Activated CD4-positive, alpha-beta T cell treated with anti-CD3 and anti-CD28 coated beads for 48 hours (primary cell): Measurements from ENCODE around the gene LRTM2.
"Not testable (repeated sequence)": the region's sequence is repeated elsewhere in the genome, so short reads cannot be mapped to it uniquely, and the experiment has no call there.

Experiments
- DNase-seq: peaks from one replicate; pipeline ENCODE4 v3.0.0-alpha.2; 2020

LRTM2 gene

DNA sequence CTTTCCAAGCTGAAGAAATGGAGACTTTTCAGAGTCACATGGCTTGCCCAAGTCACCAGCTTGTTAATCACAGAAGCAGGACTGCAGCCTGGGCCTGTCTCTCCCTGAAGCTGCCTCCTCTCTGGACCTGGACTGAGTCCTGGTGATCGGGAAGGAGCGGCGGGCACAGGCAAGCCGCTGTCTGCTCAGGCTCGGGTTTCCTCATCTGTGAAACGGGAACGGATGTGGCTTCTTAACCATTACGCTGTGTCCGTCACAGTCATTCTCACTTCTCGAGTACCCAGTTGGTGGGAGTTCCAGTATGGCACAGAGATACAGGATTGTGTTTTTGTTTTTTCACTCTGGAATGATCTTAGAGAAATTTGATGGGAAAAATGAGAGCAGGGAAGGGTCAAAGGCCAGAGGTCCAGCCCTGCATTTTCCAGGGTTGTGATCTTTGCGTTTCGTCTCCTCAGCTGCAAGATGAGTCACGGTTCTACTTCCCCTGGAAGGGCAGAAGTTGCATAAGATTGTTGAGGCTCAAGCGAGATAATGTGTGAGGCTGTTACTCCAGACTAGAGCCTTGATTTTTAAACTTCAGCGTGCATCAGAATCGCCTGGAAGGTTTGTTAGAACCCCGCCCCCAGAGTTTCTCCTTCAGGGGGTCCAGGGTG lies 7.6 kb upstream of the LRTM2 start:
- DNase-seq = no peak

DNA sequence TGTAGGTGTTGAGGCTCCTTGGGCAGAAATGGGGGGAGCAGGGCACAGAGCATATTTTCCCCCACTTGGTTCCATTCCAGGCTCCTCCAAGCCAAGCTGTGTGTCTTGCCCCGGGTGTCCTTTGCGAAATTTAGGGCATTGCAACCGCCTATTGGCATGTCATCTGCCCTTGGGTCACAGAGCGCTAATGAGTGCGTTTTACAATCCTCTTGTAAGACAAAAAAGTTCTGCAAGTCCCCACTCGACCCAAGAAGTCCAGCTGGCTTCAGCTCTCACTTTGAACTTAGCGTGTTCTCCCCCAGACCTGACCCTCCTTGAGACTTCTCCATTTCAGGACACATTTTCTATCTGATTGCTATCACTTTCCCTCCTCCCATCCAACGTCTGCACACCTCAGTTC lies 6.1 kb upstream of the LRTM2 start:
- DNase-seq = no peak

DNA sequence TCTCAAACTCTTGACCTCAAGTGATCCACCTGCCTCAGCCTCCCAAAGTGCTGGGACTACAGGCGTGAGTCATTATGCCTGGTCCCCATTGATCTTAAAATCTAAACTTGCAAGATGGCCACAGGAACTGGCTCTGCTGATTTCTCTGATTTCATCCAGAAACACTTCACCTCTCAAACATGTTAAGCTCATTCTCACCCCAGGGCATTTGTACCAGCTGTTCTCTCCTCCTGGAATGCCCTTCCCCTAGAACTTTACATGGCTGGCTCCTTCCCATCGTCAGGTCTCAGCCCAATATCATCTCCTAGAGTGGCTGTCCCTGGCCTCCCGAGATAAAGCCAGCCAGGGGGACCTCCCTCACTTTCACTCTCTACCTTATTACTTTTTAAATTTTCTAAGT lies 5.3 kb upstream of the LRTM2 start:
- DNase-seq = no peak

DNA sequence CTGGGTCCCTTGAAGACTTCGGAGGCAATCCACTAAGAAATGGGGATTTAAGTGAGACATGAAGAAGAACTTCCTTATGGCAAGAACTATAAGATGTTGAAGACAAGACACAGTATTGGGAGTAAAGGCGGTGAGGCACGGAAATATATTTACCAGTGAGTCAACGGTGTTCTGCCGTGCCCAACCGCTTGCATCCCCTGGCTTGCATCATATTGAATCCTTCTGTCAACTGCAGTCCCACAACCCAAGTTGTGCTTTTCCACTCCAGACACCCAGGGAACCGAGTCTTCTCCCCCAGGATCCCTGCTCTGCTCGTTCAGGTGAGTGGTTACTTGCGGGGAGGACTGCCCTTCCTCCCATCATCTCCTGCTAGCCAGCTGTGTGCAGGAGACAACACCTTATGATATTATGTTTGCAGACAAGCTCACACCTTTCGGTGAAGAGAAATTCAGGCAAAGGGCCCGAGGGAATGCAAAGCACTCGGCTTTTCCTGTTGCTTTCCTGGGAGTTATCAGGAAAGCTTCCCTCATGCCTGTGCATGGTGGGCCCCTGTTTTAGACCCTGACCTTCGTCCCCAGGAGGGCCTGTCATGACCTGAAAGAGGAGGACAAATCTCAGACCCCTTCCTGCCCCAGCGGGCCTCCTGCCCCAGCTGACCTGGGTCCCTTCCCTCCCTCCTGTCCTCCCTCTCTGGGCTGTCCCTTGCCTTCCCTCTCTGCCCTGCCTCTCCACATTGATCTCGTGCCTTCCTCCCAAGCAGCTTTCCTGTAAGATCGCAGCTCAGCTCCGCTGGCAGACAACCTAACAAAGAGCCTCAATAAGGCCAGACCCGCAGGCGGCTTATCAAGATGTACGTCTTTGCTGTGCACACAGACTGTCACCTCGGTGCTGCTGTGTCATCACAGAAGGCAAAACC lies 4.3 kb upstream of the LRTM2 start:
- no peak for DNase-seq

DNA sequence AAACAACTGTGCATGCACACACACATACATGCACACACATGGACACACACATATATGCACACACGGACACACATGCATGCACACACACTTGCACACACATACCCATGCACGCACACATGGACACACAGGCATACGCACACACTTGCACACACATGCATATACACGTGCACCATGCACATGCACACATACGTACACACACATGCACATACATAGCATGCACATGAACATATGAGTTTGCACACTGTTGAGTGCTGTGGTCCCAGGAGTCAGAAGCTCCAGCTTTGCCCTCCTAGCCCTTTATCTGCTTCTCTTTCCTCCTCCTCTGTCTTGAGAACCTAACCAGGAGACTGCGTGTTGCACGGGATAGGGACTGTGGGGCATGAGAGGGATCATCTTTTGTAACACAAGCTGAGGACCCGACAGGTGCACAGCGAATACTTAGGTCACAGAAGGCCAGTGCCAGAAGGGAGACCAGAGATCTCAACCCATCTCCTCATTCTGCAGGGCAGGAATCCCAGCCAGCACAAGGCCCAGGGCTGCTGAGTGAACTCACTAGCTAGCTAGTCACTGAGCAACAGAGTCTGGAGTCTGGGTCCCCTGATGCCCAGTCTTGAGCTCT lies 3.5 kb upstream of the LRTM2 start:
- no peak for DNase-seq

DNA sequence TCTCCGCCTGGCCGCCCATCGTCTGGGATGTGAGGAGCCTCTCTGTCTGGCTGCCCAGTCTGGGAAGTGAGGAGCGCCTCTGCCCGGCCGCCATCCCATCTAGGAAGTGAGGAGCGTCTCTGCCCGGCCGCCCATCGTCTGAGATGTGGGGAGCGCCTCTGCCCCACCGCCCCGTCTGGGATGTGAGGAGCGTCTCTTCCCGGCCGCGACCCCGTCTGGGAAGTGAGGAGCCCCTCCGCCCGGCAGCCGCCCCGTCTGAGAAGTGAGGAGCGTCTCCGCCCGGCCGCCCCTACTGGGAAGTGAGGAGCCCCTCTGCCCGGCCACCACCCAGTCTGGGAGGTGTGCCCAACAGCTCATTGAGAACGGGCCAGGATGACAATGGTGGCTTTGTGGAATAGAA lies 2.4 kb upstream of the LRTM2 start:
- not testable (repeated sequence) for DNase-seq

DNA sequence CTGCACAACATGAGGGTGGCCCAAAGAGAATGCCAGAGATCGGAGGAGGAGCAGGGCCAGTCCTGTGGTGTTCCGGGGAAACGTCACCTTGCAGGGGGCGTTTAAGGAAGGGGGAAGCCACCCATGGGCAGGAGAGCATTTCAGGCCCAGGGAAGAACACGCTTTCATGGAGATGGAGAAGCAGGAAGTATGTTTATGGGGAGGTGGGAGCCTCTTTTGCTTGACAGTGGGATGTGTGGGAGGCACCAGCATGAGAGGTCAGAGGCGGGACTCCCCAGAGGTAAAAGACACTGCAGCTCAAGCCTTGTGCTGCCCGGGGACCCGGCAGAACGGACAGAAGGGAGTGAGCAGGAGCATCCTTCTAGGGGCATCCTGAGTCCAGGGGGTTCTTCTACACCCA lies 1.3 kb upstream of the LRTM2 start:
- no peak for DNase-seq

DNA sequence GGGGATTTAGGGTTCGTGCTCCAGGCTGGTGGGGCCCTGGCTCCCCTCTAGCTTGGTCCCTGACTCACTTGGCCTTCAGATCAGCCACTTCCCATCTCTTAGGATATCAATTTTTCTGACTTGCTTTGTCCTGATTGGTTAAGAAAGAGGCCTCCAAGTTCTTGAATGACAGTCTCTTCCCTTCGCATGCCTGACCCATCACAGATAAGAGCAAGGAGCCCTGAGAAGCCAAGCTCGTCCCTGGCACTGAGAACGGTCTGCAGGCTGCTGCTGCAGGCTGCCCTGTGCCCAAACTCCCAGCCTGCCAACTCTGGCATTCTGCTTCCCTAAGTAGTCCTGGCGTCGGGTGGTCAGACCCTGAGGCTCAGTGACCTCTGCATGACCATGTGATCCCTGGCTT lies 794 bp upstream of the LRTM2 start:
- no peak for DNase-seq

DNA sequence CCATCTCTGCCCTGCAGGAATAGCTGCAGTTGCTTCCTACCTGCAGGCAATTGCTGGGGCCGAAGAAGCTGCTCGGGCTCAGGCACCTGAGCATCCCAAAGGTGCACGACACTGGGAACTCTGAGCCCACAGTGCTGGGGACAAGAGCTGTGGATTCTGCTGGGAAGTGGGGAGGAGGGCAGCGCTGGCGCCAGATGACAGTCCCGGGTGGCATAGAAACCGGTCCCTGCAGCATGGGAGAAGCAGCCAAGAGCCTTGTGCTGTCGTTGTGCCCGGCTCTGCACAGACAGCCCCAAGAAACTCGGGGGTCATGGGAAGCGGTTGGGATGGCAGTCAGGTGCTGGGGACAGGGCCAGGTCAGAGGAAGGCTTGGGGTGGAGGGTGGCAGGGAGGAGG lies 529 bp downstream of the LRTM2 start:
- no peak for DNase-seq

DNA sequence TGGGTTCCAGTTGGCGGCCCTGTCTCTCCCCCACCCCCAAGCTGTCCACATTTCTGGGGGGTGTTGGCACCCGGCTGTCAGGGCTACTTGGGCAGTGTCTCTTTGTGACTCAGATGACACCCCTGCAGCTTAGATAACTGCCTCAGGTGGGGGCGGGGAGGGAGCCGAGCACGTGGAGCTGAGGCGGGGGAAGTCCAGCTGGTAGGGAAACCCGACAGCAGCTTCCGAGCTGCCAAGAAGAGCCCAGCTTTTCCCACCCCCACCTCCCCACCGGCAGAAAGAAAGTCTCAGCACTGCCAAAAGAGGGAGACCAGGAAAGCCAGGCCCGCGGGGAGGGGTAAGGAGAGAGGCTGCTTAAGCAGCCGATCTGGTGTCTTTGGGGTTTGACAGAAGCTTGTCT lies 1.4 kb downstream of the LRTM2 start:
- no peak for DNase-seq

DNA sequence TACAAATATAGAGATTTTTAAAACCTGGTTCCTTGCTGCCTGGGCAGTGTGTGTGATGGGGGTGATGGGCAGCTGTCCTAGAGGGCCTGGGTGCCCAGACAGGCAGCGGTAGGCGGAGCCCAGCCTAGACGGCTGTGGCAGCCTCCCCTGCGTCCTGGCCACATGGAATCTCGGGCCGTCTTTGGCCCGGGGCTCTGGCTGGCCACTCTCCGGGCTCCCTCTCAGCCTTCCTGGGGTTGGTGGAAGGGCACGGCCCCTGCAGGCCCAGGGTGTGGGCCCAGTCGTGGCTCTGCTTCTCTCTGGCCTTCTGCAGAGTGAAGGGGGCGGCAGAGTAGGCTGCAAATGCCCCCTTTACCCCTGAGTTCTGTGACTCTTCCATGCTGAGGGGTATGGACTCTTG lies 2.3 kb downstream of the LRTM2 start:
- DNase-seq = no peak

DNA sequence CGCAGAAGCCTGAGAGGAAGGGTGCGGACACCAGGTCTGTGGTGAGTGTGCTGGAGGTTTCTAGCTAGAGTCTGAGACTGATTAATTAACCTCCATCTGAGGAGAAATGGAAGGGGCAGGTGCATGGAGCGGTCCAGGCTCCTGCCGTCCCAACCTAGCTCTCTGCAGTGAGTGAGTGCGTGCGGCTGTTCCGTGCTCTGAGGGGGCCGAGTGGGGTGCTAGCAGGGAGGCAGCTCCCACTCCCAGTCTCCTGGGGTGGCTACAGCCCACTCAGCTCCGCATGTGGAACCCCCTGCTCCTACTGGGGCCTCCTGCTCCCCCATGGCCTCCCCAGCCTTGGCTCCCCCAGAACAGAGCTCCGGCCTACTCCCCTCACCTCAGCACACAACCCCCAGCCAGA lies 2.9 kb downstream of the LRTM2 start:
- no peak for DNase-seq

DNA sequence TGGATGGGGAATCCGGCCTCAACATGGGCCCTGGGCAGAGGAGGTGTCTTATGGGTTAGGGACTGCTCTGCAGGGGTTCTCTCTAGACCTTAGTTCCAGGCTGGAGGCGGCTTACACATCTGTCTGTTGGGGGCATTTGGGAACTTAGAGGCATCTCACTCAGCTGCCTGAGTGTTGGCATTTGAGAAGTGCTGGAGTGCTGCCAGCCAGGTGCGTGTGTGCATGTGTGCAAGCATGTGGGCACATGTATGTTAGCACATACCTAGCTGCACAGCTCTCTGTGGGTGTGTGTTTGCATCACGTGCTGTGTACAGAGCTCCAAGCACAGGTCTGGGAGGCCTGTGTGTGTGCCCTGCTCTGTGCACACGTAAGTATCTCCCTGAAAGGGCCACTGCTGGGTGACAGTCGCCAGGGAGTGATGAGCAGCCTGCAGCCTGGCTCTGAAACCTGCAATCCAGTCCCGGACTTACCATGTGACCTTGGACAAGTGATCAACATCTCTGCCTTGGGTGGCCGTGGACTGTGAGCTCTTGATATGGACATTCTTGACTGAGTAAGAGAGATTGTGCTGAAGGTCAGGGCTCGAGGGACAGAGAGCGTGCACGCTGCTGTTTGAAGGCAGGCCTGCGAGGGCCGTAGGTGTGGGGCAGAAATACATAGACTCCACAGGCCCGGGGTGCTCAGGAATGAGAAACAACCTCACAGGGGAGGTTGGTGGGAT lies 5.2 kb downstream of the LRTM2 start:
- no peak for DNase-seq

DNA sequence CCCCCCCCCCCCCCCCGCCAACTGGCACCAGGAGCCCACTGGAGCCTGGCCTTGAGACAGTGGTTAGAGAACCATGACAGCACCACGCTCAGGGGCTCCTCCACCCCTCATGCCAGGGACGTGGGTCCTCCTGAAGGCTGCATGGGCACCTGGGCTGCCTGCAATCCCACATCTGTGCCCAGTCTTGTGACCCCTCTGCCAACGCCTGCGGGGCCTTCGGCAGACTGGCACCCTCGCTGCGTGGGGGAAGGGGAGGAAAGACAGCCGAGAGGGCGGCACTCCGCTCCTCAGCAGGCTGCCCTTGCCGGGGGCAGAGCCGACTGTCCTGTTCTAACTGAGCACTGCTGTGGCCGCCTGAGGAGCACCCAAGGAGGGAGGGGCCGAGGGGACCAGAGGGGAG lies 6.0 kb downstream of the LRTM2 start:
- DNase-seq = no peak

DNA sequence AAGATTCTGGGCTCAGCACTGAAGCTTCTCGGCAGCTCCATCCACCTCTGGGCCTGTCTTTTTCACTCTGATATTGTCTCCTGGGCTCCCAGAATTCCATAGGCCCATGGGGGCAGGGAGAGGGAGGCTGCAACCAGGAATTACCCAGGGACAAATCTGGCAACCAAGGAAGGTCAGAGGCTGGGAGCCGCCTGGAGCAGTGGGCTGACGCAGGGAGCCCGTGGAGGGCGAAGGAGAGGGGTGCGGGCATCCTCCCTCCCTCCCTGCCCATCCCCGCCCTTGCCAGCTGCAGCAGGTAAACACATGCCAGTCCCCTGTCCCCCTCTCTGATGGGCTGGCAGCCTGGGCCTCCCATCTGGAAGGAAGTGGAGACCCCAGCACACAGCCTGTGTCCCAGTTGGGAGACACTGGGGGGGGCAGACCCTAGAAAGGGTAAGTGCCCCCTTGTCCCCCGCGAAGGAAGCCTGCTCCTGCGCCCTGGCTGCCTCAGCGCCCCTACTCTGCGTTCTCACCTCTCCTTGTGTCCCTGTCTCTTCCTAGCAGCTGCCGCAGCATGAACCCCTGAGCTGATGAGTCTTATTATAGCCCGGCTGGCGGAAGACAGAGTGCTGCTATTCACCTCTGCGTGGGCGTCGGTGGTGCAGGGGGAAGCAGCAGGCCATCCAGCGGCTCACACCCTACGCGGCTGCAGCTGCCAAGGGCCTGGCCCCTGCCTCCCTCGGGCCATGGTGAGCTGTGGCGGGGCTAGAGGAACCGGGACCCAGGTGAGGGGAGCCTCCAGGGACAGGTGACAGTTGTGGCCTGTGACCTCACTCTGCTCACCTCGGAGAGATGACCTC lies 6.7 kb downstream of the LRTM2 start:
- DNase-seq = no peak

DNA sequence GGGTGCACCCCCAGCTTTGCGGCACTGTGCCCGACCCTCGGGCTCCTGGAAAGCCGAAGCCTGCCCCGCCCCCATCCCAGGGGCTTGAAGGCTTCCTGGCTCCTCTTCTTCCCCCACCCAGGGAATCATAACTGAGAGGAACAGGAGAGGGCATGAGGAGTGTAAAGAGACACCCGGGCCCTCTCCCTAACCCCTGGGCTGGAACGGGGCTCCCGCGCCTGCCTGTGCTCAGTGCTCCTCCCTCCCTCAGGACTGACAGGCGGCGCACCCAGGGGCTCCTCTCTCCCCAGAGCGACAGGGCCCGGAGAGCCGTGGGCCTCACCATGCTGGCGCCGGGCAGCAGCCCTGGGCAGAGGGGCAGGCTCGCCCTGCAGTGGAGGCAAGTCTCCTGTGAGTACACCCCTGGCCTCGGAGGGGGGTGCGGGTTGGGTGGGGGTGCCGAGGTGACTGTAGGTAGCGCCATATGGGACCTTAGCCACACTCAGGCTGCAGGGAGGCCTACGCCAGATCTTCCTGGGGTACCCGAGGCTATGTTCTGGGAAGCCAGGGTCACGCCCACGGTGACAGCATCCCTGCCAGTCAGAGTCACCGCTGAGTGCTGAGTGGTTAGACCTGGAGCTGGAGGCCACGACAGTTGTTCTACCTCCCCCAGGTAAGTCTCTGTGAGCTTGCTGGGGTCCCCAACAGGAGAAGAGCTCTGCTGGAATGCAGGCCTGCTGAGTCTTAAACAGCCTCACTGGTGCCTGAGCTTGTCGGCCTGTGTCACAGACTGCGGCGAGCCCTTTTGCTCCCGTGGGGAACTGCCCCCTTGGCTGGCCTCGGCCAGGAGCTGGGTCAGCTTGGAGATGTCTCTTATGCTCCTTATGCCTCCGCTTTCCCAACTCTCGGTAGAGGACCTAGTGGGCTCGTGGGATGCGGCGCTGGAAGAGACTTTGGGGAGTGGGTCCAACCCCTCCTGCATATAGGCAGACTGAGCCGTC lies 7.8 kb downstream of the LRTM2 start:
- no peak for DNase-seq

DNA sequence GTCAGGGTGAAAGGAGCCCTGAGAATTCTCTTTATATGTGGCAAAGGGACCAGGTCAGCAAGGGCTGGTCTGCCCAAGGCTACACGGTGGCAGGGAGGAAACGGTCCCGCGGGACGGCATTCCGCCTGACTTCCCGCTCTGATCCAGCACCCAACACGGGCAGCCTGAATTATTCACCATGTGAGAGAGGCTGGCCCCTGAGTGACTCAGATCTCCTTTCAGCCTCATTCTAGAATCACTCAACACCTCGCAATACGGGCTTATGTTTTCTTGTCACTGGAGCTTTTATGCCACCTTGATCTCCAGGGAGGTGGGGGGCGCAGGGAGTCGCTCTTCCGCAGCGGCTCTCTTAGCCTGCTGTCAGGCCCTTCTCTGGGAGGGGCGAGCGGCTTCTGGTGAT lies 8.5 kb downstream of the LRTM2 start:
- no peak for DNase-seq

DNA sequence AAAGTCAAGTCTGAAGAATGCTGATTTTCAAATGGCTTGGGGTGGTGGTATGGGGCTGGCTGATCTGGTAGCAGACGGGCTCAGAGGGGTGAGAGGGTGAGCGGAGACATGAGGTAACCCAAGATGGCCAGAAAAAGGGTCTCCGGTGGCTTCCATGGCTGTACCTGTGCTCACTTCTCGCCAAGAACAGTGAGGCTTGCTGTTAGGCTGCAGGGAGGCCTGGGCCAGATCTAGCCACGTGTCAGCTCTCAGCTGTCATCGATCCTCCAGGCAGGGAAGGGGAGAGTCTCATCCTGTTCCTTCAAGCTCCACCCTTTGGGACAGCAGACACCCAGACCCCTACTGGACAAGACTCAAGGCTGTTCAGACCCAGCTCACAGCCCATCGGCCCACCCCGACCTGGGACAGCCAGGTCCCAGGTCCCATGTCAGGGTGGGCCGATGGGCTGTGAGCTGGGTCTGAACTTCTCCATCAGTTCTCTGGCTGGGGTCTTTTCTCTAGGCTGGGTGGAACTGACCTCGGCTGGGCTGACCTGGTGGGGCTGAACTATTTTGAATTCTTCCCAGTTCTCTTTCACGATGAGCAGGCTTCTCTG lies 9.0 kb downstream of the LRTM2 start:
- DNase-seq = no peak

DNA sequence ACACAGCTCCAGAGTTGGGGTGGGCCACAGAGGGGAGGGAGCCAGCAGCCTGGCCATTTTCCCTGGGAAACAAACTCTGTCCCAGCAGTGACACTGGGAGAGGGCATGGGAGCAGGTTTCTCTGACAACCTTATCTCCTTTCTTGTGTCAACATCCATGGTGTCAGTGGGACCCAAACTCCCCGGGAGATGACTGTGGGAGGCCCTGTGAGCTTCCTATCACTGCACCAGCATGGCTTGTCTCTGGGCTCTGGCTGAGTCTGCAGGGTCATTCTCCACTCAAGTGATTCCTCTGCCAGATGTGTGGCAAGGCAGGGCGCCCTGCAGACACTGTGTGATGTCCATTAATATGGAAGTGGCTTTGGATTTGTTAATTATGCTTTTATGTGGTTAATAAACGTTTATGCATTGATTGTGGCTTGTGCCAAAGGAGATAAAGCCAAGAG lies 10.1 kb downstream of the LRTM2 start:
- DNase-seq = no peak
